ENCODE data around the gene TWF2. TPM values are rescaled to one million over a fixed set of nuclear protein-coding genes. Genes with fewer than 3 reads are reported as not detected.

TWF2 gene
- total RNA-seq, 4 donors from 2014 or later, result 46.2 to 68.8 (median 59.3) TPM

GRCh38 chr3:52195823-52196331 lies 43.1 kb downstream of the TWF2 start:
- Histone ChIP-seq H3K9me3 (no peaks in the 10 kb centered on the region), H3K27ac (peak overlapping the region; percentile 83 to 91 (median 89)), H3K4me1 (peaks cover 3 to 62% (median 21%) of the 10 kb centered on the region in 4 donors), H3K4me3 (no peak overlapping the region), H3K27me3 (no peaks in the 10 kb centered on the region), H3K36me3 (no peaks in the 10 kb centered on the region)
- peak in 1 of 3 donors; percentile 48 for DNase-seq
- no peak for TF ChIP-seq CTCF (IDR thresholded peaks at IDR 0.05)
- TF ChIP-seq POLR2A (IDR thresholded peaks at IDR 0.05), result no peak

- no peak for DNase-seq
- Histone ChIP-seq H3K36me3 (no peaks in the 10 kb centered on the region), H3K4me1 (peaks cover 3 to 56% (median 21%) of the 10 kb centered on the region in 4 donors), H3K9me3 (no peaks in the 10 kb centered on the region), H3K27me3 (no peaks in the 10 kb centered on the region), H3K27ac (peak overlapping the region; percentile 52 to 91 (median 87)), H3K4me3 (no peak overlapping the region)
- TF ChIP-seq POLR2A (IDR thresholded peaks at IDR 0.05) (no peak), CTCF (IDR thresholded peaks at IDR 0.05) (no peak)
These were observed 43.7 kb downstream of the TWF2 start for GRCh38 chr3:52195291-52195597.

GRCh38 chr3:52194485-52195290 lies 44.3 kb downstream of the TWF2 start:
- Histone ChIP-seq H3K9me3 (no peaks in the 10 kb centered on the region), H3K36me3 (no peaks in the 10 kb centered on the region), H3K27ac (peak overlapping the region in 2 of 4 donors; percentile 27 to 91), H3K27me3 (no peaks in the 10 kb centered on the region), H3K4me1 (peaks cover 3 to 56% (median 21%) of the 10 kb centered on the region in 4 donors), H3K4me3 (no peak overlapping the region)
- TF ChIP-seq POLR2A (IDR thresholded peaks at IDR 0.05) (no peak), CTCF (IDR thresholded peaks at IDR 0.05) (no peak)
- peak in 1 of 3 donors; percentile 74 for DNase-seq

GRCh38 chr3:52193065-52193464 lies 45.9 kb downstream of the TWF2 start:
- Histone ChIP-seq H3K27ac (peak overlapping the region in 1 of 4 donors; percentile 10), H3K27me3 (no peaks in the 10 kb centered on the region), H3K4me1 (peaks cover 3 to 43% (median 11%) of the 10 kb centered on the region in 4 donors), H3K36me3 (no peaks in the 10 kb centered on the region), H3K4me3 (no peak overlapping the region), H3K9me3 (no peaks in the 10 kb centered on the region)
- peak in 2 of 3 donors; percentile 77 to 87 for DNase-seq
- TF ChIP-seq CTCF (IDR thresholded peaks at IDR 0.05) (no peak), POLR2A (IDR thresholded peaks at IDR 0.05) (no peak)

- H3K4me1 ChIP-seq, result peaks cover 0 to 33% (median 4%) of the 10 kb centered on the region in 4 donors
- H3K36me3 ChIP-seq, result no peaks in the 10 kb centered on the region
- H3K27ac ChIP-seq, result peak overlapping the region in 2 of 4 donors; percentile 29 to 35
- no peak overlapping the region for H3K4me3 ChIP-seq
- no peaks in the 10 kb centered on the region for H3K27me3 ChIP-seq
- TF ChIP-seq CTCF (IDR thresholded peaks at IDR 0.05), result no peak
- TF ChIP-seq POLR2A (IDR thresholded peaks at IDR 0.05), result no peak
- H3K9me3 ChIP-seq, result no peaks in the 10 kb centered on the region
- no peak for DNase-seq
These were observed 47.3 kb downstream of the TWF2 start for GRCh38 chr3:52191663-52192062.
